GM20431 (cell line): ENCODE measurements around the gene SPP1.

Experiments
- in situ Hi-C: fragments of 300-500 bp; cut with MseI, MboI; formaldehyde crosslinking; loops from one replicate; pipeline ENCODE4 v1.15.0; 2020; ENCODE audit warnings: low sequenced_read_pairs; ENCODE audit not compliant: unreplicated experiment

SPP1 gene

GRCh38 chr4:87950936-87951511 lies 24.5 kb upstream of the SPP1 start:
- in situ Hi-C loops, result no loop called here

- in situ Hi-C loops, result no loop called here
Measured at GRCh38 chr4:87953826-87954225, 21.7 kb upstream of the SPP1 start.

DNA sequence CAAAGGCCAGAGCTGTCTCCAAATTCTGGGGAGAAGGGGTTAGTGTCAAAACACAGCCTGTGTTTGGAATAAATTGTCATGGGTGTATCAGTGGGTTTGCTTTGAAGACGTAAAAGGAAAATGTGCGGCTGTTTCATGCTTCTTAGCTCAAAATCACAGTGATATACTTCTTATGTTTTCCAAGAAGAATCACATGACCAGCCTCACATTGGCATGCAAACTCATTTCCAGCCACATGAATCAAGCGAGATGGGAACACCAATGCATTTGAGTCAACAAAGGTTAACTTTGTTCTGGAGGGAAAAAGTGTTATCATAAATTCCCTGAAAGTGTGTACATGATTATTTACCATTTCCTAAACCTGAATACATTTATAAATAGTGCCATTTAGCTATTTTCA lies 19.0 kb upstream of the SPP1 start:
- in situ Hi-C loops, result no loop called here

- in situ Hi-C loops, result no loop called here
Measured at GRCh38 chr4:87957061-87957460, 18.5 kb upstream of the SPP1 start.

- in situ Hi-C loops, result no loop called here
Measured at GRCh38 chr4:87961993-87962392, 13.5 kb upstream of the SPP1 start.

GRCh38 chr4:87962398-87963146 lies 12.9 kb upstream of the SPP1 start:
- in situ Hi-C loops, result no loop called here

DNA sequence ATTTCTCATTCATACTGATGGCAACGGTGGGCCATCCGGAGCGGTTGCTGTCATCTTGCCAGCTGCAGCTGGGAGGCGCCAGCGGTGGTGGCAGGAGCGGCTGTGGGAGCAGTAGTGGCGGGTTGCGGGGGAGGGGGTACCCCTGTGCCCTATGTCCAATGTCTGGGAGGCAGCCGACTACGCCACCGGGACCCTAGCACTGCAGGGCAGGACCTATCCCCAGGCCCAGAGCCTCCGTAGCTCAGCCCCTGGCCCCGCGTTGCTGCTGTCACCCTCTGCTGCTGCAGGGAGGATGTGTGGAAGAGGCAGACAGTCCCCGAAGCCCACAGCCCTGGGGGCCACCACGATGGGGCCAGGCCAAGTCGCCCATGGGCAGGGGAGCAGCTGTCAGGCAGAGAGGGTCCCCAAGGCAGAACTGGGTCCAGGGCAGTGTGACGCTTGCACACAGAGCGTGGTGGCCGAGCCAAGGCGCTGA lies 10.0 kb upstream of the SPP1 start:
- in situ Hi-C loops, result no loop called here

DNA sequence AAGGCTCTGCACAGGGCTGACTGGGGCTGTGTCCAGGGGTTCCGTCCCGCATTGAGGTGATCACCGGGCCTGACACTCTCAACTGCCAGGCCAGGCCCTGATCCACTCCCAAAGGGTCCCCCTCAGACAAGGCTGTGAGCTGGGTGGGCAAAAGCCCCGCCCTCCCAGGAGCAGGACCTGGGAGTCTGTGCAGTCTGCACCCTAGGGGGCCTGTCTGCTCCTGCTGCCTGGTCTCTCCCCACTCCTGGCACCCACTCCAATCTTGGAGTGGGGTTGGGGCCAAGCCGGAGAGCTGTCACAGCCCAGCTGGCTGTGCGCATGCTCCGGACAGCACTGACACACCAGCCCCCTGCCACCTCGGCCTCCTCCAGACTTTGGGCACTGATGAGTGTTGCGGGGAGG lies 9.4 kb upstream of the SPP1 start:
- in situ Hi-C loops, result no loop called here

DNA sequence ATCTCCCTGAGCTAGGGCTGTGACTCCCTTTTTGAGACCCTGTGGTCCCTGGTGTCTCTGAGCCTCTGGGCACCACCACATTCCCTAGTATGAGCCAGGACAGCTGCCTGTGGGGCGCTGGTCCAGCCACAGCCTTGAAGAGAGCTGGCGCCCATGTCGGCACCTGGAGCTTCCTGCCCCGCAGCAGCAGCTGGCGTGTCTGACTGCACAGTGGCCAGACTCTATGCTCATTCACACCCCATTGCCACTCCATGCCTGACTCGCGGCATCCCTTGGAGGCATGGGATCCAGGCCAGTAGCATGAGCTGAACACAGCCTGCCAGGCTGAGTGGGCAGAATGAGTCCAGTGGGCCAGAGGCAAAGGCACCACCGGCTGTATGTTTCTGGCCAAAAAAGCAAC lies 8.3 kb upstream of the SPP1 start:
- in situ Hi-C loops, result no loop called here

DNA sequence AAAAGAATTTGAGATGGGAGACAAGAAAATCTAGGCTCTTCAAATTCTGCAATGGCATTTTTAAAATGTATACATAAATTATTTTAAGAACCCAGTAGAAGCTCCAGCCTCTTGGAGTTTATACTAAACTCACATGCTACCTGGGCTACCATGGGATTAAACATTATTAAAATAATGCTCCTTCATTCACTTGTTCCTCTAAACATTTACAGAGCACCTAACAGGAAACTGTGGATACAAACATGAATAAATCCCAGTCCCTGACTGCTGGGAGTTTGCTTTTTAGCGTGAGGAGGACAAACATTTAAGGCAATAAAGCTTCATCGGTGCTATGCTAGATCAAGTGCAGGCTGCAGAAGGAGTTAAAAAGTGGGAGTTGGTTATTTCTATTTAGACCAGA lies 5.4 kb upstream of the SPP1 start:
- in situ Hi-C loops, result no loop called here

- in situ Hi-C loops, result no loop called here
Measured at GRCh38 chr4:87971866-87972265, 3.6 kb upstream of the SPP1 start.

- in situ Hi-C loops, result no loop called here
Measured at GRCh38 chr4:87973283-87974169, 2.0 kb upstream of the SPP1 start.

DNA sequence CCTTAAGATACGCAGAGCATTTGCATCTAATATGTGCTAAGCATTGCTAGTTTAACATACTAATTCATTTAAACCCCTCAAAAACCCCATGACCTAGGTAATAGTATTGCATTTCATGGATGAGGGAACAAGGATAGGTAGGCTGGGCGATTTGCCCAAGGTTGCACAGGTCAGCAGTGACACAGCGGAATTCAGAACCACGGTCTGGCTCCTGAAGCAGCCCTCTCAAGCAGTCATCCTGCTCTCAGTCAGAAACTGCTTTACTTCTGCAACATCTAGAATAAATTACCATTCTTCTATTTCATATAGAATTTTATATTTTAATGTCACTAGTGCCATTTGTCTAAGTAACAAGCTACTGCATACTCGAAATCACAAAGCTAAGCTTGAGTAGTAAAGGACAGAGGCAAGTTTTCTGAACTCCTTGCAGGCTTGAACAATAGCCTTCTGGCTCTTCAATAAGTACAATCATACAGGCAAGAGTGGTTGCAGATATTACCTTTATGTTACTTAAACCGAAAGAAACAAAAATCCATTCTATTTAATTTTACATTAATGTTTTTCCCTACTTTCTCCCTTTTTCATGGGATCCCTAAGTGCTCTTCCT lies 555 bp upstream of the SPP1 start:
- in situ Hi-C loops, result no loop called here

DNA sequence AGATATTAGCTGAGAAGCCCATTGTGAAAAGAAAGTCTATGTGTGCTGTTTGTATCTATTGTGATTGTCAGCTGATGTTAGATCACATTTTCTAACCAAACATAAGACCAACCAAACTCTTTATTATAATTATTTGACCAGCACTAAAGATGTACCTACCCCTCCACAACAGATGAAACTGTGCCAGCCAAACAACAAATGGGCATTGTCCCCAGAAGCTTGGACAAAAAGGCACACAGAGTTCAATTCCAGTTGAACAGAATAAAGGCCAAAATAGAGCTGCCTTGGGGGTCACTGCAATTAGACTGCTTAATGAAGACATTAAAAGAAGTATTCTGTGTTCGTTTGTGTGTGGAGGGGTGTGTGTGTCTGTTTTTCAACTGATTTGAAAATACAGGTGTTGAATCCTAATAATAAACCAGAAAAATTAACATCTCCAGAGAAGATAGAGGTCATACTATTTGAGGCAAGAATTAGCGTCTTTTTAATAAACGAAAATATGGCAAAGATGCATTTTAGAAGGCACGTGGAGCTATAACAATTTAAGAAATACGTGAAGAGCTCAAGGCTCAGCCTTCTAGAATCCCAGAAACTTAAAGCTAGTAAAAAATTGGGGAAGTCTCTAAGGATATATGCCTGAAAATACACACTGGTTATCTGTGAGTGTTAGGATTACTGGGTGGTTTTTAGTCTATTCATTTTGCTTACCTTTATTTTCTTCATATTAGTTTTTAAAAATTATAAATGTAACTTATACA lies 2.2 kb downstream of the SPP1 start:
- in situ Hi-C loops, result no loop called here

GRCh38 chr4:87978681-87979080 lies 3.2 kb downstream of the SPP1 start:
- in situ Hi-C loops, result no loop called here

GRCh38 chr4:87979810-87980209 lies 4.3 kb downstream of the SPP1 start:
- in situ Hi-C loops, result no loop called here

DNA sequence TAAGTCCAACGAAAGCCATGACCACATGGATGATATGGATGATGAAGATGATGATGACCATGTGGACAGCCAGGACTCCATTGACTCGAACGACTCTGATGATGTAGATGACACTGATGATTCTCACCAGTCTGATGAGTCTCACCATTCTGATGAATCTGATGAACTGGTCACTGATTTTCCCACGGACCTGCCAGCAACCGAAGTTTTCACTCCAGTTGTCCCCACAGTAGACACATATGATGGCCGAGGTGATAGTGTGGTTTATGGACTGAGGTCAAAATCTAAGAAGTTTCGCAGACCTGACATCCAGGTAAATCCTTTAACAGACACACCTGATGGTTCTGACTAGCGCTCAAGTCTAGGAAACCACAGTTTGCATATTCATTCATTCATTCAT lies 6.0 kb downstream of the SPP1 start:
- in situ Hi-C loops, result no loop called here

GRCh38 chr4:87982036-87982435 lies 6.5 kb downstream of the SPP1 start:
- in situ Hi-C loops, result no loop called here

GRCh38 chr4:87982446-87983010 lies 7.0 kb downstream of the SPP1 start:
- in situ Hi-C loops, result no loop called here

DNA sequence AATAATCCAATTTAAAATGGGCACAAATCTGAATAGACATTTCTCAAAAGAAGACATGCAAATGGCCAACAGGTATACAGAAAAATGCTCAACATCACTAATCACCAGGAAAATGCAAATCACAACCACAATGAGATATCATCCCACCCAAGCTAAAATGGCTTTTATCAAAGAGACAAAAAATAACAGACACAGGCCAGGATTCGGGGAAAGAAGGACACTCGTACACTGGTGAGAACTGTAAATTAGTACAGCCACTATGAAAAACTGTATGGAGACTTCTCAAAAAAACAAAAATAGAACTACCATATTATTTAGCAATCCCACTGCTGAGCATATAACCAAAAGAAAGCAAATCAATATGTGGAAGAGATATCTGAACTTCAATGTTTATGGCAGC lies 8.5 kb downstream of the SPP1 start:
- in situ Hi-C loops, result no loop called here
